ENCODE data around the gene HDLBP.

The HDLBP gene

DNA sequence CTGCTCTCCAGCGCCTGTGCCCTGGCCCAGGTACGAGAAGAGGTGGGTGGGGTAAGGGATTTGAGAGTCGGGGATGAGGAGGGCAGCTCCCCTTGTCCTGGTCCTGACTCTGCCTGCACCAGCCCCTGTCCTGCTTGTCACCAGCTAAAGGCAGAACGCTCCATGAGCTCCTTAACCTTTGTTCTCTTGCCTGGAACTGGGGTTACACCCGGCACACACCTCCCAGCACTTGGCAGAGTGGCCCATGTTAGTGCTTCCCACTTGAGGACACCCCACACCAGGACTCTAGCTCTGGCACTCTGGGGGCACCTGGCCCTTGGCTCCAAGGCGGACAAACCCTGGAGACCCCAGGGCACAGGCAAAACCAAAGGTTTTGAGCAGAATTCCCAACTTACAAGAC, 107.8 kb downstream of the HDLBP start:
- in situ Hi-C loops (cut with HindIII; ENCODE audit: low pct_unique_long_range_greater_than_20kb, low sequenced_read_pairs) = no loop called here
- TF ChIP-seq JUND (IDR thresholded peaks at IDR 0.05; ENCODE audit: low read depth) = no peak
- no peak for DNase-seq (ENCODE audit: low read depth in 1 of 2, low spot score in 1 of 2)

DNA sequence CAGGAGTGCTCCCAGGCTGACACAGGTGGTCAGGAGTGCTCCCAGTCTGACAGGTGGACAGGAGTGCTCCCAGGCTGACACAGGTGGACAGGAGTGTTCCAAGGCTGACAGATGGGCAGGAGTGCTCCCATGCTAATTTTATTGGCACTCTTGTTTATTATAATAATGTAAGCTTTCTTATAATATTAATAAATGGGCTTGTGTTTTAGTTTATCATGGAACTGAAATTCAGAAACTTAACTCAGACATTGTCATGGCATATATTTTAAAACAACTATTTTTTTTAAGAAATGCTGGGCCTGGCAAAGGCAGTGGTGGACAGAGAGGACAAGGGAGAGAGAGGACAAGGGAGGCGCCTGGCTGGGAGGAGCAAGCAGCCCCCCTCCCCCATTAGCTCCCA, 108.3 kb downstream of the HDLBP start:
- no peak for TF ChIP-seq JUND (IDR thresholded peaks at IDR 0.05; ENCODE audit: low read depth)
- no peak for DNase-seq (ENCODE audit: low read depth in 1 of 2, low spot score in 1 of 2)
- in situ Hi-C loops (cut with HindIII; ENCODE audit: low pct_unique_long_range_greater_than_20kb, low sequenced_read_pairs) = no loop called here

DNA sequence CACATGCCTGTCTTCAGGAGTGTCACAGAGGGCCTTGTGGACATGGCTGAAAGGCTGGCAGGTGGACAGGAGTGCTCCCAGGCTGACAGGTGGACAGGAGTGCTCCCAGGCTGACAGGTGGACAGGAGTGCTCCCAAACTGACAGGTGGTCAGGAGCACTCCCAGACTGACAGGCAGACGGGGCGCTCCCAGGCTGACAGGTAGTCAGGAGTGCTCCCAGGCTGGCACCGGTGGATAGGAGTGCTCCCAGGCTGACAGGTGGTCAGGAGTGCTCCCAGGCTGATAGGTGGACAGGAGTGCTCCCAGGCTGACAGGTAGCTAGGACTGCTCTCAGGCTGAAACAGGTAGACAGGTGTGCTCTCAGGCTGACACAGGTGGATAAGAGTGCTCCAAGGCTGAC, 110.4 kb downstream of the HDLBP start:
- in situ Hi-C loops (cut with HindIII; ENCODE audit: low pct_unique_long_range_greater_than_20kb, low sequenced_read_pairs) = no loop called here
- TF ChIP-seq JUND (IDR thresholded peaks at IDR 0.05; ENCODE audit: low read depth) = no peak

DNA sequence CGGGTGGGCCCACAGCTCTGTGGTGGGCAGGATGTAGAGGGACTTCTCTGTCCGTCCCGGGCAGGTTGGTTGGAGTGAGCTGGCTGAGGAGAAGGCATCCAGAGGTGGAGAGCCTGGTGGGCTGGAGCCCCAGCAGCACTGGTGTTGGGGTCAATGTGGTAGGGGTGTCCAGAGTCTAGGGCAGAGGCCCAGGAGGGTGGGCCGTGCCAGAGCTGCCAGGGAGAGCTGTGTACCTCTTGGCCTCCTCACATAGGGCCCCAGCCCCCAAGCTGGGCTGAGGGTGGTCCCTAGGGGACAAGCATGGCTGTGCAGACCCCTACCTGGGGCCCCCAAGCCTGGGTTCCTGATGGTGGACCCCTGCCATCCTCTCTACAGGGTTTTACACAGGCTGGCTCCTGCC, 111.0 kb downstream of the HDLBP start:
- TF ChIP-seq JUND (IDR thresholded peaks at IDR 0.05; ENCODE audit: low read depth) = no peak
- no peak for DNase-seq (ENCODE audit: low read depth in 1 of 2, low spot score in 1 of 2)
- in situ Hi-C loops (cut with HindIII; ENCODE audit: low pct_unique_long_range_greater_than_20kb, low sequenced_read_pairs) = no loop called here

More for the DNA sequence above, 110.4 kb downstream of the HDLBP start:
- no peak for DNase-seq (ENCODE audit: low read depth in 1 of 2, low spot score in 1 of 2)

DNA sequence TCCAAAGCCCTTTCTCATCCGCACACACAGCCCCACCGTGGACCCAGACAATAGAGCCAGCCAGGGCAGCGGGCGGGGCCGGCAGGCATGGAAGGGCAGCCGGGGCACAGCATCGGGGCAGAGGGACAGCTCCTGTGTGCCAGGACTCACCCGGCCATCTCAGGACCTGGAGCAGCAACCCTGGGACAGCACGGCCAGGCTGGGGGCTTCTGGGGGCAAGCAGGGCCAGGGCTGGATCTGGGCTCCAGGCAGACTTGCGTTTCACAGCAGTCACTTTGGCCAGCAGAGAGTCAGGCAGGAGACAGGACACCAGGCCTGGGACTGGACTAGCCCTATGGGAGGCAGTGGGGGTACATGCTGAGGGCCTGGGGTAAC, 111.5 kb downstream of the HDLBP start:
- no peak for DNase-seq (ENCODE audit: low read depth in 1 of 2, low spot score in 1 of 2)
- no peak for TF ChIP-seq JUND (IDR thresholded peaks at IDR 0.05; ENCODE audit: low read depth)
- in situ Hi-C loops (cut with HindIII; ENCODE audit: low pct_unique_long_range_greater_than_20kb, low sequenced_read_pairs) = no loop called here

DNA sequence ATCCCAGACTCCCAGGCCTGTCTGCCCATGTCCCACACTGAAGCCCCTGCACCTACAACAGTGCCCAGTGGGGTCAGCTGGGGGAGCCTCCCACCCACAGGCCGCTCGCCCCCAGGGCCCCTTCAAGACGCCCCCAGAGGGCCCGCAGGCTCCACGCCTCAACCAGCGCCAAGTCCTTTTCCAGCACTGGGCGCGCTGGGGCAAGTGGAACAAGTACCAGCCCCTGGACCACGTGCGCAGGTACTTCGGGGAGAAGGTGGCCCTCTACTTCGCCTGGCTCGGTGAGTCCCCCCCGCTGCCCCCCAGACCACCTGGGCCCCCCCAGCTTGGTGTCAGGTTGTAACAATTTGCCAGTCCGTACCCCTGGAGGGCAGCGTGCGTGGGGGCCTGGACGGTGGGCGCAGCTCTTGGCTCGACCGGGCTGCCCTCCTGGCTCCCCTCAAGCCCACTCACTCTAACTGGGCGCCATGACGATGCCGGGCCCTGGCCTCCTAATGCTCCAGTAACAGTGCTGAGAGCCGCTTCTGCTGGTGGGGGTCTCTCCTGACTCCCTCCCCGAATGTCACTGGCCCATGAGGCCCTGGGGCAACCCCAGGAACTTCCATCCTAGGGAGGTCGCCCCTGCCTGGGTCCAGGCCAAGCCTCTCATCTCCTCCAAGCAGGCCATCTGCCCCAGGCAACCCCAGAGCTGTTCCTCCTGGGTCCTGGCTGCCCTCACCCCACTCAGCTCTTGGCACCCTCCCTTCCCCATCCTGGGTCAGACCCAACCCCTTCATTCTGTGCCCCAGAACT, 112.1 kb downstream of the HDLBP start:
- no peak for TF ChIP-seq JUND (IDR thresholded peaks at IDR 0.05; ENCODE audit: low read depth)
- in situ Hi-C loops (cut with HindIII; ENCODE audit: low pct_unique_long_range_greater_than_20kb, low sequenced_read_pairs) = no loop called here
- no peak for DNase-seq (ENCODE audit: low read depth in 1 of 2, low spot score in 1 of 2)

DNA sequence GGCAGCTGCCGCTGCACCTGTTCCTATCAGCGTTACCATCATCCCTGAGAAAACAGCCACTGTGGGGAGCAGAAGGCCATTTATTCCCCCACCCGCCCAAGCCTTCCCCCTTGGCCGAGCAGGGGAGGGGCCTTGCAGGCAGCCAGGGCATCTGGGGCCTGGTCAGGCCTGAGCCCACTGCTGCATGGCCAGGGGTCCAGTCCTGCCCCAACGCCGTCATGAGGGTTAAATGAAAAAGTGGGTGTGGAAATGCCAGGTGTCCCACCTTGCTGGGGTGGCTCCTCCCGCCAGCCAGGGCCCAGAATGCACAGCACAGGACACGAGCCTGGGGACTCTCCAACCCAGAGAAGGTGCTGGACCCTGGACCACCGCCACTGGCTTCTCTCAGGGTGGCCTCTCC, 112.8 kb downstream of the HDLBP start:
- DNase-seq (ENCODE audit: low read depth in 1 of 2, low spot score in 1 of 2) = no peak
- no peak for TF ChIP-seq JUND (IDR thresholded peaks at IDR 0.05; ENCODE audit: low read depth)
- in situ Hi-C loops (cut with HindIII; ENCODE audit: low pct_unique_long_range_greater_than_20kb, low sequenced_read_pairs) = no loop called here

DNA sequence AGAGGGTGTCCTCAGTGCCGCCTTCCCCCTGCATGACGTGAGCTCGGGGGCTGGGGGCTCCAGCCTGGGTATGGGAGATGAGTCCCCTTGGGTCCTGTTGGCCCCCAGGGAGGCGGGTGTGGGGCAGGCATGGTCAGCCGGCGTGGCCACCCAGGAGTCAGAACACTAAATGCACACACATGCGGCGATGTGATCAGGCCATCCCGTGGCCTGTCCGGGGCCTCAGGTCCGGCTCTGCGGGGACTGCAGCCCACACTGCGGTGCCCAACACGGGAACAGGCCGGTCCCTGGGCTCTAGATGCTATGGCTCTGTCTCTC, 113.2 kb downstream of the HDLBP start:
- no peak for TF ChIP-seq JUND (IDR thresholded peaks at IDR 0.05; ENCODE audit: low read depth)
- DNase-seq (ENCODE audit: low read depth in 1 of 2, low spot score in 1 of 2) = no peak
- in situ Hi-C loops (cut with HindIII; ENCODE audit: low pct_unique_long_range_greater_than_20kb, low sequenced_read_pairs) = no loop called here

DNA sequence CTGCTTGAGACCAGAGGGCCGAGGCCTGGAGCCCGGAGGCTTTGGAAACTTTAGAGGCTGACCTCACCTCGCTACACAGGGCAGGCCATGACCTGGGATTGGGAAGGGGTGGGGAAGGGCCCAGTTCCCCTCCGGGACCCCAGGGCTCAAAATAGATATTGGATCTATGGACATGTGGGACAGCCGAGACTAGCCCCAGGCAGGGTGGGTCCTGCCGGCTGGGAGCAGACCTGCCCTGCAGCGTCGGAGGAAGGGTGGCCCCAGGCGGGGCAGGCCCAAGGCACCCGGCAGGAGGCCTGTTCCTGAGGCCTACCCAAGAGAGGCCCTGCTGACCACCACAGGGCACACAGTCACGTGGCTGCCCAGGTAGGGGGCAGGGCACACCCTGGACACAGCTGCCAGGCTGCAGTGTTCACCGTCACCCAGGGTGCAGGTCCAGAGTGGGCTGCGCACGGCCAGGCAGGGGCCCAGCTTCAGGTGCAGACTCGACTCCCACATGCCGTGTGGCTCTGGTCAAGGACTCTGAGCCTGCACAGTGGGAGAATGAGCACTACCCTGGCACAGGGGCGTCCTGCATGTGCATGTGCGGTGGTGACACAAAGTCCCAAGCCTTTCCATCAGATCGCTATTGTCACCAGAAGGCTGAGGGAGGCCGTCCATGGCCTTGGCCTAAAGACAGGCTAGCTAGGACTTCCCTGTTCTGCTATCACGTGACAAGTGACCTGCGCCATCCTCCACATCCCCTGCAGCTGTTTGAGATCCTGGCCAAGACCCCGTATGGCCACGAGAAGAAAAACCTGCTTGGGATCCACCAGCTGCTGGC, 113.8 kb downstream of the HDLBP start:
- in situ Hi-C loops (cut with HindIII; ENCODE audit: low pct_unique_long_range_greater_than_20kb, low sequenced_read_pairs) = no loop called here
- no peak for TF ChIP-seq JUND (IDR thresholded peaks at IDR 0.05; ENCODE audit: low read depth)
- no peak for DNase-seq (ENCODE audit: low read depth in 1 of 2, low spot score in 1 of 2)

DNA sequence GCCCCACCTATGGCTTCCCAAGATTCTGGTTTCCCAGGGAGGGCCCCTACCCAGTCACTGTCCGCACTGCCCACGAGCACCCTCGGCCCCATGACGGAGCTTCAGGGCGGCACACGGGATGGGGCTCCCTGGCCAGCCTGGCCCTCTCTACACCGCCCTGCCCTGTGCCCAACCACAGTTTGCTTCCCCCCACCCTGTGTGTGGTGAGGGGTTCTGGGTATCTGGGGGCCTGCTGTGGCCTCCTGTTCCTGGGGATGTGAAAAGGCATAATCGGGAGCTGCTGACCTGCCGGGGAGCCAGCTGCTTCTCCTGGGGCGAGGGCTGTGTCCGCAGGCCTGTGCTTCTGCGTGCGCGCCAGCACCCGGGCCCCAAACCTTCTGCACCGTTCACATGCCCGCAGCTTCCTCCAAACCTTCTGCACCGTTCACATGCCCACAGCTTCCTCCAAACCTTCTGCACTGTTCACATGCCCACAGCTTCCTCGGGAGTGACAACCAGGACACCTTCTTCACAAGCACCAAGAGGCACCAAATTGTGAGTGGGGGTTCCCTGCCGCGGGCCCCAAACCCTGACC, 114.6 kb downstream of the HDLBP start:
- no peak for TF ChIP-seq JUND (IDR thresholded peaks at IDR 0.05; ENCODE audit: low read depth)
- in situ Hi-C loops (cut with HindIII; ENCODE audit: low pct_unique_long_range_greater_than_20kb, low sequenced_read_pairs) = no loop called here
- no peak for DNase-seq (ENCODE audit: low read depth in 1 of 2, low spot score in 1 of 2)

DNA sequence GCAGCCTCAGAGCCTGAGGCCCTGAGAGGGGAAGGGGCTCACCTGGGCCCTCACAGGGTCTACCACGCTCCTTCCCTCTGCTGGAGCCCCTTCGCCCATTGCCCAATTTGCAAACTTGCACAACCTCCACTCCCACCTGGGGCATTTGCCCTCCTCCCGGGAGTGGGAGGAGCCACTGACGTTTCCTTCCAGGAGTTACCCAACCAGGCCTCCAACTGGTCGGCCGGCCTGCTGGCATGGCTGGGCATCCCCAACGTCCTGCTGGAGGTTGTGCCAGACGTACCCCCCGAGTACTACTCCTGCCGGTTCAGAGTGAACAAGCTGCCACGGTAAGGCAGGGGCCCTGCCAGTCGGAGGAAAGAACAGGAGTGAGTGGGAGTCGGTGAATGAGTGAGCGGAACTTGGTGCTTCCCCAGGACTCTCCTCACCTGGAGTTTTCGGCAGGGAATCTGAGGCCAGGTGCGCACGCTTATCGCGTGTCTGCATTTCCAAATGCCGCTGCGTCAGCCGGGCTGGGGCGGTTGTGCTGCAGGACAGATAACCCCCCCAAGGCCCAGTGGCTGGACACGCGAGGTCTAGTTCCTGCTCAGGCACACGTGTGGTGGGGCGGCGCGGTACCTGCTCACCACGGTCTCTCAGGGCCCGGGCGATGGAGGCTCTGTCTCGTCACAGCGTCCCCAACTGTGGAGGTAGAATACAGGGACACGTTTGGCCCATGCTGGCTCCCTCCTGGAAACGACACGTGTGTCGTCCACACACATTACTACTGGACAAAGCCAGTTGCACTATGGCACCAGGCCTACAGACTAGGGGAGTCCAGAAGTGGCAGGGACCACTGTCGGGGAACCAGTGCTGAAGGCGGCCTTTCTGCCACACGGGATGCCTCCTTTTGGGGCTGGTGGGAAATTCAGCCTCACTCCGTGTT, 115.3 kb downstream of the HDLBP start:
- TF ChIP-seq JUND (IDR thresholded peaks at IDR 0.05; ENCODE audit: low read depth) = no peak

DNA sequence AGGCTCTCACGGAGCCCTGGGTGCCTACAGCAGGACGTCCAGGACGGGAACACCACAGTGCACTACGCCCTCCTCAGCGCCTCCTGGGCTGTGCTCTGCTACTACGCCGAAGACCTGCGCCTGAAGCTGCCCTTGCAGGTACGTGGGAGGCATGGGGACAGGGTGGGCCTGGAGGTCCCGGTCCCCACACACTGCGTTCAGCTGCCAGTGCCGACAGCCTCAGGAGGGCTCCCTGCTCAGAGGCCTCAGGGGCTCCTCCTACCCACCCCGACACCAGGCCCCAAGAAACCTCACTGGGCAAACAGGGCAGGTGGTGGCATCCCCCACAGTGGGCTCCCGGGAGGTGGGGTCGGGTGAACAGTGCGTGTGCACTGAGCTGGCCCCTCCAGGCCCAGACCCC, 116.2 kb downstream of the HDLBP start:
- DNase-seq (ENCODE audit: low read depth in 1 of 2, low spot score in 1 of 2) = no peak
- no peak for TF ChIP-seq JUND (IDR thresholded peaks at IDR 0.05; ENCODE audit: low read depth)
- in situ Hi-C loops (cut with HindIII; ENCODE audit: low pct_unique_long_range_greater_than_20kb, low sequenced_read_pairs) = no loop called here

More for the DNA sequence above, 115.3 kb downstream of the HDLBP start:
- in situ Hi-C loops (cut with HindIII; ENCODE audit: low pct_unique_long_range_greater_than_20kb, low sequenced_read_pairs) = no loop called here
- DNase-seq (ENCODE audit: low read depth in 1 of 2, low spot score in 1 of 2) = peak in 1 of 2 experiments; percentile 49
